Keratinocyte (primary cell): ENCODE measurements around the gene RGS9. TPM values are rescaled to one million over a fixed set of nuclear protein-coding genes. Genes with fewer than 3 reads are reported as not detected.

ENCODE experiments used
- DNase-seq: peaks from one replicate; pipeline ENCODE4 v3.0.0-alpha.2; 2011; ENCODE audit warnings: low read depth, missing footprints, low spot score
- FAIRE-seq: peaks from 2 replicates; lab custom pipeline; 2011; peaks lifted over from hg19 to GRCh38; lab: Jason Lieb, UNC
- H2AFZ ChIP-seq: 2 replicates; pipeline ENCODE4 v1.6.0; 2012; ENCODE audit warnings: low read length, control low read depth, inconsistent platforms; ENCODE audit not compliant: control insufficient read depth
- H3K27ac ChIP-seq: 2 replicates; pipeline ENCODE4 v1.5.1; 2011; ENCODE audit warnings: low read length; ENCODE audit not compliant: control insufficient read depth, insufficient read depth
- H3K27me3 ChIP-seq: 3 replicates; pipeline ENCODE4 v1.6.0; 2011; ENCODE audit warnings: low read length; ENCODE audit not compliant: control insufficient read depth, insufficient read depth; ENCODE audit errors: extremely low read depth
- H3K36me3 ChIP-seq, 2 experiments: 2 replicates in 1 of 2; 3 replicates in 1 of 2; pipeline ENCODE4 v1.5.1; 2011; ENCODE audit warnings: low read length in 2 of 2, mild to moderate bottlenecking in 1 of 2; ENCODE audit not compliant: control insufficient read depth in 2 of 2, insufficient read depth in 2 of 2; ENCODE audit errors: extremely low read depth in 1 of 2
- H3K4me1 ChIP-seq: 3 replicates; pipeline ENCODE4 v1.5.1; 2011; ENCODE audit warnings: low read length; ENCODE audit not compliant: control insufficient read depth, insufficient read depth; ENCODE audit errors: extremely low read depth
- H3K4me2 ChIP-seq: 3 replicates; pipeline ENCODE4 v1.6.0; 2011; ENCODE audit warnings: low read depth, low read length; ENCODE audit not compliant: control insufficient read depth, insufficient read depth; ENCODE audit errors: extremely low read depth
- H3K4me3 ChIP-seq, 3 experiments: fragments of 200-600 bp in 1 of 3; sonication (generic) in 1 of 3; 2 replicates in 2 of 3; 3 replicates in 1 of 3; pipeline ENCODE4 v1.5.1; 2011 to 2016; ENCODE audit warnings: low read length in 3 of 3, mild to moderate bottlenecking in 3 of 3, control low read depth in 2 of 3, inconsistent platforms in 1 of 3, low read depth in 1 of 3, mixed read lengths in 1 of 3, mixed run types in 1 of 3, moderate library complexity in 1 of 3; ENCODE audit not compliant: control insufficient read depth in 2 of 3, insufficient read depth in 2 of 3; ENCODE audit errors: extremely low read depth in 1 of 3
- H3K79me2 ChIP-seq: 2 replicates; pipeline ENCODE4 v1.6.0; 2012; ENCODE audit warnings: low read length; ENCODE audit not compliant: control insufficient read depth, insufficient read depth
- H3K9ac ChIP-seq: 3 replicates; pipeline ENCODE4 v1.6.0; 2011; ENCODE audit warnings: low read length; ENCODE audit not compliant: control insufficient read depth, insufficient read depth; ENCODE audit errors: extremely low read depth
- H3K9me1 ChIP-seq: 3 replicates; pipeline ENCODE4 v1.6.0; 2011; ENCODE audit warnings: low read length; ENCODE audit not compliant: control insufficient read depth, insufficient read depth; ENCODE audit errors: extremely low read depth
- H3K9me3 ChIP-seq: 2 replicates; pipeline ENCODE4 v1.5.1; 2012; ENCODE audit warnings: low read depth, low read length; ENCODE audit not compliant: control insufficient read depth
- H4K20me1 ChIP-seq: 3 replicates; pipeline ENCODE4 v1.6.0; 2011; ENCODE audit warnings: low read length; ENCODE audit not compliant: control insufficient read depth, insufficient read depth; ENCODE audit errors: extremely low read depth
- CTCF ChIP-seq, 3 experiments: IDR thresholded peaks in 1 of 3; conservative IDR thresholded peaks in 1 of 3; optimal IDR thresholded peaks in 1 of 3; 2 replicates in 2 of 3; 3 replicates in 1 of 3; pipeline versions ENCODE3 to v1.5.1; 2011; ENCODE audit warnings: low read length in 3 of 3, mild to moderate bottlenecking in 3 of 3, moderate library complexity in 2 of 3, control low read depth in 1 of 3, inconsistent platforms in 1 of 3; ENCODE audit not compliant: insufficient read depth in 2 of 3; ENCODE audit errors: extremely low read depth in 1 of 3
- EZH2 ChIP-seq: IDR thresholded peaks from one replicate; pipeline ENCODE4 v1.6.1; 2012; ENCODE audit warnings: inconsistent platforms, mild to moderate bottlenecking, low read length, moderate library complexity
- dilution Hi-C: fragments of 300-500 bp; cut with MboI; formaldehyde crosslinking; loops from one replicate; pipeline ENCODE4 v1.7.0; 2020; ENCODE audit warnings: low sequenced_read_pairs; ENCODE audit not compliant: extremely low pct_ligation_motif_present
- polyA plus RNA-seq, 5 experiments: library from polyadenylated mRNA; depleted of rRNA in 3 of 5; stranded (reverse) in 3 of 5; stranded (forward) in 1 of 5; unstranded in 1 of 5; fragments of >200 nt; gene quantifications; 1 replicate in 1 of 5; 2 replicates in 3 of 5; 3 replicates in 1 of 5; pipeline versions ENCODE4 v1.2.1 to v1.2.3, GENCODE V29; 2011 to 2012; ENCODE audit warnings: missing spikeins in 2 of 5, low read depth in 1 of 5, low replicate concordance in 1 of 5

RGS9 gene
- polyA plus RNA-seq, 1 donor (not counting 4 experiments of a cell fraction or from before 2014, with no cell fraction given), result 4.8 TPM

GRCh38 chr17:65202844-65203571 lies 65.8 kb downstream of the RGS9 start:
- Histone ChIP-seq H3K9ac (no peak overlapping the region), H4K20me1 (no peaks in the 10 kb centered on the region), H2AFZ (no peak overlapping the region), H3K4me2 (no peak overlapping the region), H3K27ac (no peak overlapping the region), H3K4me3 (no peak overlapping the region), H3K9me1 (no peaks in the 10 kb centered on the region), H3K79me2 (no peaks in the 10 kb centered on the region), H3K9me3 (no peaks in the 10 kb centered on the region), H3K36me3 (no peaks in the 10 kb centered on the region), H3K27me3 (no peaks in the 10 kb centered on the region), H3K4me1 (peaks cover 3% of the 10 kb centered on the region)
- FAIRE-seq, result no peak
- dilution Hi-C loops, result no loop called here
- no peak for DNase-seq
- no peak for TF ChIP-seq CTCF (optimal IDR thresholded peaks at IDR 0.05 in 1 of 3, IDR thresholded peaks at IDR 0.05 in 1 of 3, conservative IDR thresholded peaks at IDR 0.05 in 1 of 3; ENCODE audit: extremely low read depth in 1 of 3, insufficient read depth in 2 of 3, low read length in 3 of 3)
- no peak for TF ChIP-seq EZH2

- Histone ChIP-seq H3K9me1 (no peaks in the 10 kb centered on the region), H3K9me3 (no peaks in the 10 kb centered on the region), H4K20me1 (no peaks in the 10 kb centered on the region), H3K4me2 (no peak overlapping the region), H3K9ac (no peak overlapping the region), H3K4me1 (peaks cover 3% of the 10 kb centered on the region), H3K27ac (no peak overlapping the region), H3K36me3 (no peaks in the 10 kb centered on the region), H3K79me2 (no peaks in the 10 kb centered on the region), H2AFZ (no peak overlapping the region), H3K27me3 (no peaks in the 10 kb centered on the region), H3K4me3 (no peak overlapping the region)
- TF ChIP-seq EZH2, result no peak
- TF ChIP-seq CTCF (optimal IDR thresholded peaks at IDR 0.05 in 1 of 3, IDR thresholded peaks at IDR 0.05 in 1 of 3, conservative IDR thresholded peaks at IDR 0.05 in 1 of 3; ENCODE audit: extremely low read depth in 1 of 3, insufficient read depth in 2 of 3, low read length in 3 of 3), result no peak
- FAIRE-seq, result no peak
- DNase-seq, result no peak
- dilution Hi-C loops, result no loop called here
Measured at GRCh38 chr17:65204001-65204400, 66.8 kb downstream of the RGS9 start.
